ENCODE measurements around the gene PLXDC2.

PLXDC2 gene

GRCh38 chr10:19848226-19848985, 32.2 kb downstream of the PLXDC2 start:
- Mint-ChIP-seq H3K4me3 (no peak overlapping the region), H3K9me3 (no peaks in the 10 kb centered on the region), H3K4me1 (peaks cover 32% of the 10 kb centered on the region), H3K27me3 (ENCODE audit: low read depth) (no peaks in the 10 kb centered on the region), H3K36me3 (ENCODE audit: low read depth) (no peaks in the 10 kb centered on the region), H3K27ac (no peak overlapping the region)
- TF ChIP-seq CTCF (IDR thresholded peaks at IDR 0.05; ENCODE audit: unreplicated experiment in 3 of 3), result no peak

GRCh38 chr10:19853831-19854230, 37.6 kb downstream of the PLXDC2 start:
- H3K4me3 Mint-ChIP-seq, result no peak overlapping the region
- H3K9me3 Mint-ChIP-seq, result no peaks in the 10 kb centered on the region
- no peaks in the 10 kb centered on the region for H3K36me3 Mint-ChIP-seq (ENCODE audit: low read depth)
- TF ChIP-seq CTCF (IDR thresholded peaks at IDR 0.05; ENCODE audit: unreplicated experiment in 3 of 3), result no peak
- H3K4me1 Mint-ChIP-seq, result peaks cover 10% of the 10 kb centered on the region
- no peak overlapping the region for H3K27ac Mint-ChIP-seq
- no peaks in the 10 kb centered on the region for H3K27me3 Mint-ChIP-seq (ENCODE audit: low read depth)

GRCh38 chr10:19857876-19858275, 41.6 kb downstream of the PLXDC2 start:
- Mint-ChIP-seq H3K4me3 (no peak overlapping the region), H3K4me1 (peaks cover 22% of the 10 kb centered on the region), H3K9me3 (no peaks in the 10 kb centered on the region), H3K27ac (no peak overlapping the region), H3K36me3 (ENCODE audit: low read depth) (peaks cover 6% of the 10 kb centered on the region), H3K27me3 (ENCODE audit: low read depth) (no peaks in the 10 kb centered on the region)
- TF ChIP-seq CTCF (IDR thresholded peaks at IDR 0.05; ENCODE audit: unreplicated experiment in 3 of 3), result no peak

- Mint-ChIP-seq H3K4me3 (no peak overlapping the region), H3K4me1 (peaks cover 31% of the 10 kb centered on the region), H3K36me3 (ENCODE audit: low read depth) (peaks cover 14% of the 10 kb centered on the region), H3K27me3 (ENCODE audit: low read depth) (no peaks in the 10 kb centered on the region), H3K27ac (no peak overlapping the region), H3K9me3 (peaks cover 6% of the 10 kb centered on the region)
- TF ChIP-seq CTCF (IDR thresholded peaks at IDR 0.05; ENCODE audit: unreplicated experiment in 3 of 3), result no peak
These were observed 43.9 kb downstream of the PLXDC2 start for GRCh38 chr10:19860107-19860506.

- Mint-ChIP-seq H3K4me3 (peak overlapping the region in 1 of 3 experiments; percentile 8), H3K4me1 (peaks cover 30% of the 10 kb centered on the region), H3K9me3 (peaks cover 10% of the 10 kb centered on the region), H3K27me3 (ENCODE audit: low read depth) (no peaks in the 10 kb centered on the region), H3K27ac (peak overlapping the region; percentile 25 to 72 (median 38)), H3K36me3 (ENCODE audit: low read depth) (peaks cover 33% of the 10 kb centered on the region)
- no peak for TF ChIP-seq CTCF (IDR thresholded peaks at IDR 0.05; ENCODE audit: unreplicated experiment in 3 of 3)
These were observed 46.7 kb downstream of the PLXDC2 start for GRCh38 chr10:19862811-19863515.
